Right lobe of liver (tissue), 6 donors: Measurements from ENCODE around the gene MAG. TPM values are rescaled to one million over a fixed set of nuclear protein-coding genes. Genes with fewer than 3 reads are reported as not detected.
"Not testable (repeated sequence)": the region's sequence is repeated elsewhere in the genome, so short reads cannot be mapped to it uniquely, and the experiment has no call there.

Experiments used
- ATAC-seq, 4 donors: fragments of 200-7000 bp; cut with Tn5 transposase; one replicate each; pipeline ENCODE4 v1.9.1; 2020; ENCODE audit warnings: mild to moderate bottlenecking in 4 of 4, moderate library complexity in 4 of 4
- DNase-seq, 3 donors: peaks; one replicate each; pipeline ENCODE4 v3.0.0-alpha.2; 2020
- H3K27ac ChIP-seq, 3 donors: fragments of 200-600 bp; one replicate each; pipeline ENCODE4 v1.8.0; 2022
- H3K27me3 ChIP-seq, 2 donors: fragments of 200-600 bp; one replicate each; pipeline ENCODE4 v1.8.0; 2022
- H3K36me3 ChIP-seq, 4 donors: fragments of 200-600 bp; sonication (generic) in 1 of 4; one replicate each; pipeline versions ENCODE4 v1.5.1 to v1.8.0; 2017 to 2022; ENCODE audit warnings: control low read depth in 1 of 4
- H3K4me1 ChIP-seq, 4 donors: fragments of 200-600 bp; sonication (generic) in 1 of 4; one replicate each; pipeline versions ENCODE4 v1.5.1 to v1.8.0; 2017 to 2022; ENCODE audit warnings: control low read depth in 1 of 4
- H3K4me3 ChIP-seq, 3 donors: fragments of 200-600 bp; one replicate each; pipeline ENCODE4 v1.8.0; 2022
- H3K9me3 ChIP-seq, 4 donors: fragments of 200-600 bp; sonication (generic) in 1 of 4; one replicate each; pipeline versions ENCODE4 v1.5.1 to v1.8.0; 2017 to 2022; ENCODE audit warnings: control low read depth in 1 of 4
- CTCF ChIP-seq, 4 donors: fragments of 200-600 bp in 3 of 4; fragments of 450-650 bp in 1 of 4; IDR thresholded peaks; one replicate each; pipeline versions ENCODE4 v1.5.1 to v1.8.0; 2016 to 2022; ENCODE audit warnings: antibody characterized with exemption in 4 of 4, mild to moderate bottlenecking in 2 of 4
- POLR2A ChIP-seq: fragments of 450-650 bp; IDR thresholded peaks from one replicate; pipeline ENCODE4 v1.6.1; 2017; ENCODE audit warnings: antibody characterized with exemption, mild to moderate bottlenecking
- WGBS: methylation state at CpG from one replicate; pipeline ENCODE4 v1.1.6; 2018; ENCODE audit warnings: low coverage, low lambda C conversion rate; ENCODE audit not compliant: insufficient coverage; ENCODE audit errors: missing lambda C conversion rate; 5-methylcytosine and 5-hydroxymethylcytosine counted together
- intact Hi-C, 2 donors: fragments of 100-400 bp; cut with DNase I; formaldehyde crosslinking; loops; one replicate each; pipeline versions ENCODE4 v1.11.2 to v1.14.1; 2022
- total RNA-seq, 6 experiments: library from RNA; depleted of rRNA in 2 of 6; stranded (reverse); fragments of >200 nt in 2 of 6; fragmentation: NEBNext Ultra II Directional in 3 of 6; extraction: Animal tissue kit (Norgen Biotek cat#: 25700) in 3 of 6; gene quantifications; one replicate each; pipeline versions ENCODE4 v1.1.0 to v1.2.4, GENCODE V29; 2016 to 2023
- donor health status: DM: no; HTN: yes; CAD: no.
- donor health status: DM: no; HTN: no; CAD: no.
- donor health status: DM: no; HTN: no; CAD: no.
- donor health status: DM: no; HTN: yes; CAD: no.
- donor health status: DM: no; HTN: yes; CAD: no.

The MAG gene
- total RNA-seq, 6 experiments from 2014 or later, result 0.40 TPM; not detected in 5

DNA sequence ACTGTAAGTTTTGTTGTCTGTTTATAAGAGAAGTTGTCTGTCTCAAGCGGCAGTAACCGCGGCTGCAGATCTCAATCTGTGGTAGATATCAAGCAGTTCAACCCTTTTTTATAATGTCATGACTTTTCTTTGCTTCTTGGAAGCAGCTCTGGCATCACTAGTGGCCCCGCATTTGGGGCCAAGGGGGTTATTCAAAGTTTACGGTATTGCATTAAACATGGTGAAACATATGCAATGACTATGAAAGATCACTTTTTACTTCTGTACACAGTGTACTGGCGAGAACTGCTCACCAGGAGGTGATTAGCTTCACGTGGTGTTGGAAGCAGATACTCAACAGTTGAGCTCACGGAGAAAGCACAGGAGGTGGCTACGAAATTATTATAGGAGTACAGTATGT lies 61.7 kb downstream of the MAG start:
- ATAC-seq (no peak), DNase-seq (peak in 2 of 3 donors; percentile 6 to 19)
- WGBS, result 68% methylated on average over 9 of the region's 9 CpGs
- TF ChIP-seq CTCF (IDR thresholded peaks at IDR 0.05) (no peak), POLR2A (no peak)
- H3K27me3 ChIP-seq, result no peaks in the 10 kb centered on the region
- no peaks in the 10 kb centered on the region for H3K4me1 ChIP-seq
- H3K4me3 ChIP-seq, result no peak overlapping the region
- H3K27ac ChIP-seq, result no peak overlapping the region
- intact Hi-C loops, result loop anchor here (2.0 to 10.0 kb wide), 2 partner anchors 115 to 141 kb away; partner anchors contain the start of gene KRTDAP (in 1 of the 2)
- no peaks in the 10 kb centered on the region for H3K9me3 ChIP-seq
- no peaks in the 10 kb centered on the region for H3K36me3 ChIP-seq

GRCh38 chr19:35354898-35355297 lies 62.9 kb downstream of the MAG start:
- Histone ChIP-seq H3K4me3 (no peak overlapping the region), H3K36me3 (no peaks in the 10 kb centered on the region), H3K9me3 (no peaks in the 10 kb centered on the region), H3K4me1 (no peaks in the 10 kb centered on the region), H3K27ac (no peak overlapping the region), H3K27me3 (no peaks in the 10 kb centered on the region)
- DNase-seq (no peak), ATAC-seq (no peak)
- WGBS, result 61% methylated on average over 7 of the region's 8 CpGs
- intact Hi-C loops, result loop anchor here in 1 of 2 donors (10.0 kb wide), 1 partner anchor 140 kb away; the partner anchor contains the start of gene KRTDAP
- TF ChIP-seq POLR2A (no peak), CTCF (IDR thresholded peaks at IDR 0.05) (no peak)

DNA sequence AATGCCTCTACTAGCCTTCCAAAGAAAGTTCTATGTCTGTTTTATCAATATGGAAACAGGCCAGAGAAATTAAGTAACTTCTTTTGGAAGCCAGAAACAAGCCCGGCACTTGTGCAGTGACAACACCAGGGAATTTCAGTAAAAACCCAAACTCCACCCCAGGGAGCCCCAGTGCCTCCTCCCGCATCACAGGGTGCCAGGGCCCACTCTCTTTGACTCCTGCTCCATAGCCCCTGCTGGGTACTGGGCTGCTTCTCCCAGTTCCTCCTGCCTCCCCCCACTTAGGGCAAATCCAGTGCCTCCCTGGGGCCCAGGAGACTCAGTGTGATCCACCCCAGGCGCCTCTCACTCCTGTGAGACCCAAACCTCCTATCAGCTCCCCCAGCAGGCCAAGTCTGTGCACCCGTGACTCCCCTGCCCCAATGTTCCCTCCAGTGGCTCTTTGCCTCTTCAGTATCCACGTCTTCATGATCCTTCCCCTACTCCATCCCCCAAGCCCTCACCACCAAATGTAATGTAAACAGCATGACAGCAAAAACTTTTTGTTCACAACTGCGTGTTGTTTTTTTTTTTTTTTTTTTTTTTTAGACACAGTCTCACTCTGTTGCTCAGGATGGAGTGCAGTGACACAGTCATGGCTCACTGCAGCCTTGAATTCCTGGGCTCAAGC lies 64.0 kb downstream of the MAG start:
- Histone ChIP-seq H3K27ac (no peak overlapping the region), H3K27me3 (no peaks in the 10 kb centered on the region), H3K9me3 (no peaks in the 10 kb centered on the region), H3K4me1 (no peaks in the 10 kb centered on the region), H3K4me3 (no peak overlapping the region), H3K36me3 (no peaks in the 10 kb centered on the region)
- 29% methylated on average over 5 of the region's 6 CpGs for WGBS
- intact Hi-C loops, result loop anchor here in 1 of 2 donors (10.0 kb wide), 1 partner anchor 139 kb away; the partner anchor contains the start of gene KRTDAP
- peak in 1 of 3 donors; percentile 45 for DNase-seq
- no peak for TF ChIP-seq CTCF (IDR thresholded peaks at IDR 0.05)
- TF ChIP-seq POLR2A, result no peak
- peak in 1 of 4 donors; percentile 13 for ATAC-seq

GRCh38 chr19:35357867-35358573 lies 66.1 kb downstream of the MAG start, which contains the start of gene FFAR3:
Gene FFAR3, plus strand, starts transcription at chr19:35358460. Its CDS starts 431 bp downstream, at chr19:35358891.
- Histone ChIP-seq H3K4me1 (no peaks in the 10 kb centered on the region), H3K9me3 (no peaks in the 10 kb centered on the region), H3K36me3 (no peaks in the 10 kb centered on the region), H3K4me3 (no peak within 1 kb of the TSS), H3K27me3 (no peaks in the 10 kb centered on the region), H3K27ac (no peak within 1 kb of the TSS)
- intact Hi-C loops, result loop anchor here in 1 of 2 donors (10.0 kb wide), 1 partner anchor 137 kb away; the partner anchor contains the start of gene KRTDAP
- peak in 2 of 3 donors; percentile 43 to 49 for DNase-seq
- peak; percentile 55 to 71 (median 60) for ATAC-seq
- 43% methylated on average over 17 of the region's 18 CpGs for WGBS
- no peak for TF ChIP-seq POLR2A
- no peak for TF ChIP-seq CTCF (IDR thresholded peaks at IDR 0.05)

GRCh38 chr19:35358834-35359233 lies 66.9 kb downstream of the MAG start:
- H3K4me3 ChIP-seq, H3K36me3 ChIP-seq, H3K27ac ChIP-seq, H3K4me1 ChIP-seq, H3K27me3 ChIP-seq, H3K9me3 ChIP-seq, ATAC-seq: not testable (repeated sequence)
- 72% methylated on average over 8 of the region's 16 CpGs for WGBS
- intact Hi-C loops, result loop anchor here in 1 of 2 donors (10.0 kb wide), 1 partner anchor 136 kb away; the partner anchor contains the start of gene KRTDAP
- peak in 1 of 3 donors; percentile 29 for DNase-seq

DNA sequence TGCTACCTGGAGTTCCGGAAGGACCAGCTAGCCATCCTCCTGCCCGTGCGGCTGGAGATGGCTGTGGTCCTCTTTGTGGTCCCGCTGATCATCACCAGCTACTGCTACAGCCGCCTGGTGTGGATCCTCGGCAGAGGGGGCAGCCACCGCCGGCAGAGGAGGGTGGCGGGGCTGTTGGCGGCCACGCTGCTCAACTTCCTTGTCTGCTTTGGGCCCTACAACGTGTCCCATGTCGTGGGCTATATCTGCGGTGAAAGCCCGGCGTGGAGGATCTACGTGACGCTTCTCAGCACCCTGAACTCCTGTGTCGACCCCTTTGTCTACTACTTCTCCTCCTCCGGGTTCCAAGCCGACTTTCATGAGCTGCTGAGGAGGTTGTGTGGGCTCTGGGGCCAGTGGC lies 67.4 kb downstream of the MAG start:
- H3K27me3 ChIP-seq, H3K4me3 ChIP-seq, H3K4me1 ChIP-seq, H3K36me3 ChIP-seq, H3K27ac ChIP-seq, ATAC-seq, H3K9me3 ChIP-seq: not testable (repeated sequence)
- DNase-seq, result peak in 1 of 3 donors; percentile 23
- 20% methylated on average over 1 of the region's 21 CpGs for WGBS
- intact Hi-C loops, result loop anchor here in 1 of 2 donors (10.0 kb wide), 1 partner anchor 135 kb away; the partner anchor contains the start of gene KRTDAP

DNA sequence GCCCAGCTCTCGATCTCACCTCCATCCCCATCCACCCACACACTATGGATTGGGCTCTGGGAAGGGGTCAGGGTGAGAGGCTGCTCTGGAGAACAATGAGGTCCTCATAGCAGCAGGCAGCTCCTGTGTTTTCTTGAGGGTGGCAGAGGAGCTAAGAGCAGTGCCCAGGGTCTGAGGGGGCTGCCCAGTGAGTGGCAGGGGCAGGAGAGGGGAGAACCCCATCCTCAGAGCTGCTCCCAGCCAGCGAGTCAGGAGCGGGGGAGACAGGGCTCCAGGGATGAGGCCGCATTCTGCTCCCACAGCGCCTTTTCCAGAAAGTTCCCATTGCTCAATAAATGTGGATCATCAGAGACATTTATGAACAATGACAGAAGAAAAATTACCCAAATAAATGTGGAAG lies 68.1 kb downstream of the MAG start:
- intact Hi-C loops, H3K9me3 ChIP-seq, H3K27ac ChIP-seq, H3K27me3 ChIP-seq, H3K4me1 ChIP-seq, DNase-seq, H3K36me3 ChIP-seq, H3K4me3 ChIP-seq, ATAC-seq: not testable (repeated sequence)
- WGBS, result 83% methylated on average over 1 of the region's 5 CpGs
